H1 (cell line): ENCODE results near the gene DPM2. TPM values are rescaled to one million over a fixed set of nuclear protein-coding genes. Genes with fewer than 3 reads are reported as not detected.

Source experiments
- CTCF ChIA-PET: fragments of 300-600 bp; sonication (Branson Sonifier 250); formaldehyde crosslinking; loops from one replicate; lab custom pipeline; 2021; ENCODE audit not compliant: partially characterized antibody; lab: Charles Lee
- POLR2A ChIA-PET: fragments of 300-600 bp; sonication (Branson Sonifier 250); formaldehyde crosslinking; loops from one replicate; lab custom pipeline; 2021; ENCODE audit warnings: inconsistent platforms; ENCODE audit not compliant: partially characterized antibody; lab: Charles Lee
- DNase-seq, 2 experiments: peaks; one replicate each; pipeline versions ENCODE4 v3.0.0 to v3.0.0-alpha.2; 2010 to 2022; ENCODE audit warnings: low spot score in 2 of 2, low read depth in 1 of 2, mixed read lengths in 1 of 2
- FAIRE-seq: peaks from 2 replicates; lab custom pipeline; 2011; peaks lifted over from hg19 to GRCh38; lab: Jason Lieb, UNC
- H2AFZ ChIP-seq: 2 replicates; pipeline ENCODE4 v1.8.1; 2012; ENCODE audit warnings: low read length, inconsistent platforms
- H2AK5ac ChIP-seq: 2 replicates; pipeline ENCODE4 v1.6.1; 2013; ENCODE audit warnings: low read depth, low read length
- H2BK120ac ChIP-seq: replicated peaks from 2 replicates; pipeline ENCODE3; 2013; ENCODE audit warnings: low read depth, low read length, inconsistent platforms
- H2BK12ac ChIP-seq: 2 replicates; pipeline ENCODE4 v1.6.1; 2013; ENCODE audit warnings: low read depth, low read length
- H2BK15ac ChIP-seq: 2 replicates; pipeline ENCODE4 v1.6.1; 2013; ENCODE audit warnings: low read length
- H2BK20ac ChIP-seq: 2 replicates; pipeline ENCODE4 v1.6.1; 2013; ENCODE audit warnings: low read length
- H2BK5ac ChIP-seq: 2 replicates; pipeline ENCODE4 v1.6.1; 2013; ENCODE audit warnings: low read depth, low read length
- H3K14ac ChIP-seq: 2 replicates; pipeline ENCODE4 v1.6.1; 2013; ENCODE audit warnings: inconsistent platforms; ENCODE audit not compliant: insufficient read length
- H3K18ac ChIP-seq: 2 replicates; pipeline ENCODE4 v1.6.1; 2013; ENCODE audit warnings: low read length; ENCODE audit errors: extremely low read depth
- H3K23ac ChIP-seq: 2 replicates; pipeline ENCODE4 v1.6.1; 2013; ENCODE audit warnings: inconsistent platforms; ENCODE audit not compliant: insufficient read length
- H3K23me2 ChIP-seq: 2 replicates; pipeline ENCODE4 v1.6.1; 2013; ENCODE audit warnings: low read depth, low read length
- H3K27ac ChIP-seq: 2 replicates; pipeline ENCODE4 v1.6.1; 2011; ENCODE audit warnings: low read depth, low read length, inconsistent platforms
- H3K27me3 ChIP-seq, 4 experiments: replicated peaks in 1 of 4; 1 replicate in 1 of 4; 2 replicates in 3 of 4; pipeline versions ENCODE4 v1.6.1 to v1.8.1; 2011 to 2013; ENCODE audit warnings: low read length in 3 of 4, mild to moderate bottlenecking in 3 of 4, inconsistent platforms in 2 of 4, mixed read lengths in 2 of 4, moderate library complexity in 1 of 4; ENCODE audit not compliant: control insufficient read depth in 3 of 4, insufficient read depth in 3 of 4; ENCODE audit errors: extremely low read depth in 1 of 4
- H3K36me3 ChIP-seq, 4 experiments: 2 replicates each; pipeline versions ENCODE4 v1.6.1 to v1.8.1; 2011 to 2013; ENCODE audit warnings: mild to moderate bottlenecking in 4 of 4, low read length in 3 of 4, moderate library complexity in 2 of 4, control low read depth in 1 of 4, inconsistent platforms in 1 of 4; ENCODE audit not compliant: insufficient read depth in 4 of 4, control insufficient read depth in 2 of 4
- H3K4ac ChIP-seq: replicated peaks from 2 replicates; pipeline ENCODE3; 2013; ENCODE audit warnings: low read length, low read depth, mixed read lengths, inconsistent platforms; ENCODE audit not compliant: insufficient read length
- H3K4me1 ChIP-seq, 4 experiments: replicated peaks in 1 of 4; 1 replicate in 1 of 4; 2 replicates in 3 of 4; pipeline versions ENCODE4 v1.6.1 to v1.8.1; 2011 to 2013; ENCODE audit warnings: low read length in 3 of 4, inconsistent platforms in 2 of 4, mixed read lengths in 1 of 4; ENCODE audit not compliant: insufficient read depth in 4 of 4, control insufficient read depth in 3 of 4
- H3K4me2 ChIP-seq, 2 experiments: 2 replicates each; pipeline versions ENCODE4 v1.6.1 to v1.8.1; 2011 to 2013; ENCODE audit warnings: low read depth in 2 of 2, low read length in 2 of 2, control low read depth in 1 of 2, inconsistent platforms in 1 of 2, mild to moderate bottlenecking in 1 of 2; ENCODE audit not compliant: insufficient read depth in 1 of 2
- H3K4me3 ChIP-seq, 4 experiments: fragments of 200-600, 300-600 bp in 1 of 4; sonication (generic), shearing (Covaris generic), sonication (Bioruptor Twin) in 1 of 4; 2 replicates each; pipeline versions ENCODE4 v1.5.1 to v1.8.1; 2011 to 2016; ENCODE audit warnings: low read length in 4 of 4, low read depth in 3 of 4, control low read depth in 2 of 4, inconsistent platforms in 2 of 4, mild to moderate bottlenecking in 2 of 4, mixed read lengths in 1 of 4, moderate library complexity in 1 of 4; ENCODE audit not compliant: insufficient read depth in 2 of 4; ENCODE audit errors: extremely low read depth in 1 of 4
- H3K56ac ChIP-seq: replicated peaks from 2 replicates; pipeline ENCODE3; 2013; ENCODE audit warnings: low read depth, mild to moderate bottlenecking, mixed read lengths, low read length, inconsistent platforms; ENCODE audit not compliant: insufficient read length
- H3K79me1 ChIP-seq: 2 replicates; pipeline ENCODE4 v1.6.1; 2013; ENCODE audit warnings: low read depth, low read length, control low read depth
- H3K79me2 ChIP-seq, 2 experiments: 2 replicates each; pipeline versions ENCODE4 v1.6.1 to v1.8.1; 2012 to 2013; ENCODE audit warnings: low read length in 2 of 2, mild to moderate bottlenecking in 2 of 2, inconsistent platforms in 1 of 2; ENCODE audit not compliant: insufficient read depth in 2 of 2, control insufficient read depth in 1 of 2
- H3K9ac ChIP-seq, 4 experiments: replicated peaks in 1 of 4; 1 replicate in 1 of 4; 2 replicates in 3 of 4; pipeline versions ENCODE4 v1.6.1 to v1.8.1; 2011 to 2013; ENCODE audit warnings: low read depth in 3 of 4, low read length in 3 of 4, control low read depth in 2 of 4, mild to moderate bottlenecking in 2 of 4, moderate library complexity in 2 of 4, inconsistent platforms in 1 of 4; ENCODE audit errors: extremely low read depth in 1 of 4
- H3K9me3 ChIP-seq, 2 experiments: 2 replicates each; pipeline versions ENCODE4 v1.6.1 to v1.8.1; 2012 to 2013; ENCODE audit warnings: mild to moderate bottlenecking in 2 of 2, moderate library complexity in 2 of 2, control low read depth in 1 of 2, inconsistent platforms in 1 of 2, low read depth in 1 of 2, low read length in 1 of 2, mixed read lengths in 1 of 2; ENCODE audit not compliant: insufficient read depth in 2 of 2
- H4K20me1 ChIP-seq, 2 experiments: replicated peaks in 1 of 2; 2 replicates each; pipeline versions ENCODE3 to v1.8.1; 2011 to 2013; ENCODE audit warnings: inconsistent platforms in 2 of 2, low read length in 2 of 2, mild to moderate bottlenecking in 1 of 2; ENCODE audit not compliant: insufficient read depth in 2 of 2, control insufficient read depth in 1 of 2
- H4K5ac ChIP-seq: 2 replicates; pipeline ENCODE4 v1.6.1; 2013; ENCODE audit warnings: low read length, low read depth, mixed read lengths, inconsistent platforms; ENCODE audit not compliant: insufficient read length
- H4K8ac ChIP-seq: 2 replicates; pipeline ENCODE4 v1.8.0; 2013; ENCODE audit warnings: mild to moderate bottlenecking, moderate library complexity, low read length, inconsistent platforms; ENCODE audit not compliant: insufficient read depth; ENCODE audit errors: extremely low read depth
- H4K91ac ChIP-seq: replicated peaks from 2 replicates; pipeline ENCODE3; 2013; ENCODE audit warnings: low read length, mixed read lengths, inconsistent platforms; ENCODE audit not compliant: insufficient read length
- BRCA1 ChIP-seq: IDR thresholded peaks from 2 replicates; pipeline ENCODE4 v1.6.1; 2012; ENCODE audit warnings: low read depth, low read length, improper control_type of control experiment
- CBX8 ChIP-seq: fragments of 300-800, 300-1000 bp; sonication (generic); IDR thresholded peaks from 2 replicates; pipeline ENCODE4 v1.7.1; 2016; ENCODE audit warnings: low read depth, low read length, borderline replicate concordance
- EP300 ChIP-seq, 2 experiments: IDR thresholded peaks; 1 replicate in 1 of 2; 2 replicates in 1 of 2; pipeline ENCODE4 v1.6.1; 2011 to 2012; ENCODE audit warnings: low read depth in 2 of 2, low read length in 2 of 2, mild to moderate bottlenecking in 2 of 2, borderline replicate concordance in 1 of 2, inconsistent platforms in 1 of 2, moderate library complexity in 1 of 2
- EZH2 ChIP-seq: fragments of 200-600 bp; sonication (generic); IDR thresholded peaks from 2 replicates; pipeline ENCODE4 v1.7.1; 2012; ENCODE audit warnings: low read depth, mild to moderate bottlenecking, moderate library complexity, low read length, inconsistent platforms; ENCODE audit not compliant: severe bottlenecking
- RXRA ChIP-seq: IDR thresholded peaks from 2 replicates; pipeline ENCODE4 v1.6.1; 2011; ENCODE audit warnings: low read depth, mild to moderate bottlenecking, low read length, moderate library complexity; ENCODE audit not compliant: insufficient read depth
- TBP ChIP-seq: IDR thresholded peaks from 2 replicates; pipeline ENCODE4 v1.6.1; 2011; ENCODE audit warnings: low read depth, low read length, improper control_type of control experiment
- WGBS, 2 experiments: shearing (Covaris generic) in 1 of 2; methylation state at CpG; one replicate each; pipeline versions ENCODE4 v1.1.6 to v1.1.7; 2013 to 2015; ENCODE audit warnings: low lambda C conversion rate in 2 of 2, mixed read lengths in 2 of 2, inconsistent platforms in 1 of 2, low coverage in 1 of 2, missing lambda C conversion rate in 1 of 2; ENCODE audit not compliant: insufficient replicate concordance in 2 of 2, insufficient coverage in 1 of 2, insufficient read length in 1 of 2; ENCODE audit errors: extremely low coverage in 1 of 2, missing lambda C conversion rate in 1 of 2; 5-methylcytosine and 5-hydroxymethylcytosine counted together
- polyA plus RNA-seq, 7 experiments: library from polyadenylated mRNA; depleted of rRNA in 3 of 7; stranded (reverse) in 5 of 7; unstranded in 2 of 7; fragments of >200 nt in 5 of 7; fragments of 200-250 nt in 2 of 7; gene quantifications; 1 replicate in 5 of 7; 2 replicates in 1 of 7; 4 replicates in 1 of 7; pipeline versions ENCODE4 v1.2.1 to v1.2.3, GENCODE V29; 2011 to 2013; ENCODE audit warnings: missing spikeins in 2 of 7, mixed read lengths in 2 of 7
- total RNA-seq: library from RNA; stranded (reverse); fragmentation: NEBNext Ultra II Directional; extraction: Animal tissue kit (Norgen Biotek cat#: 25700); gene quantifications from 2 replicates; pipeline ENCODE4 v1.2.1, GENCODE V29; 2021
- TF ChIP-seq, protein P1 (sequence below), 3 experiments: IDR thresholded peaks; 1 replicate in 2 of 3; 2 replicates in 1 of 3; pipeline versions ENCODE4 v1.5.1 to v1.6.1; 2011; ENCODE audit warnings: low read length in 3 of 3, mild to moderate bottlenecking in 3 of 3, inconsistent platforms in 2 of 3, low read depth in 1 of 3, moderate library complexity in 1 of 3; ENCODE audit not compliant: insufficient read depth in 1 of 3; ENCODE audit errors: control extremely low read depth in 1 of 3
- TF ChIP-seq, protein P2 (sequence below): IDR thresholded peaks from 2 replicates; pipeline ENCODE4 v1.6.1; 2011; ENCODE audit warnings: low read depth, mild to moderate bottlenecking, low read length; ENCODE audit not compliant: insufficient read depth

DPM2 gene
- total and polyA plus RNA-seq, 2 of the 8 experiments (the other 6 are each of a cell fraction or from before 2014, with no cell fraction given), result 45.4 to 95.4 TPM

DNA sequence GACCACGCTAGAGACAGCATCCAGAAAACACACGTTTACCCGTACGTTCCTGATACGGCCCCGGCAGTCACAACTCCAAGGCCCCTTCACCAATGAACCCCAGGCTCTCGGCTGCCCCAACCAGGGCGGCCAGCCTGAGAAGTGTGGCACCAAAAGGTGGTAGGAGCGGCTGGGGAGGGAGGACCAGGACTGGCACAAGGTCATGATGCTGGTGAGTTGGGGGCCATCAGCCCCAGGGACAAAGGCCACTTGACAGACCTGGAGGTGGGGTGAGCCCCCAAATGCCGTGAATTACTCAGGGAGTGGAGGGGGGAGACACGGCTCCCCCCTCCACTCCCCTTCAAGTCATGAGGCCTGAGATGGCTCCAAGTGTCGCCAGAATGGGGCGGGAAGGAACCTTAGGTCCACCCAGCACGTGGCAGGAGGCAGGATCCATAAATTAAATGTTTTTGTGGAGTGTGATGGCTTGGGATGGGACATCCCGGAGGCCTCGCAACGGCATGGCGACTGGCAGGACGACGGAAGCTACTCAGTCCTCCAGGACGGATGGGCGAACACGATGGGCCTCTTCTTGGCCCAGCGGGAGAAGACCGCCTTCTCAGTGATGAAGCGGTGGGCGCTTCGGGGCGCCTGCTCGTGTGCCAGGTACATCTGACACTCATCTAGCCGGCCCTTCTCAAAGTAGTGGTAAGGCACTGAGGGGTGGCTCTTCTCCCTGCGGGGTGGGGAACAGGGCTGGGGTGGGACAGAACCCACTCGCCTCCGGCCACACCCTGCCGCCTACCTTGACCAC, 29.6 kb downstream of the DPM2 start:
- FAIRE-seq, result no peak
- Histone ChIP-seq H3K14ac (no peak overlapping the region), H2AK5ac (no peak overlapping the region), H3K79me1 (no peaks in the 10 kb centered on the region), H3K9me3 (no peaks in the 10 kb centered on the region), H2BK5ac (no peak overlapping the region), H2BK15ac (no peak overlapping the region), H3K36me3 (peaks cover 0 to 6% (median 0%) of the 10 kb centered on the region in 4 experiments; a peak in 1 of 8 replicates), H2BK12ac (no peak overlapping the region), H3K79me2 (no peaks in the 10 kb centered on the region), H3K23me2 (no peaks in the 10 kb centered on the region), H3K4me1 (peaks cover 3 to 21% (median 9%) of the 10 kb centered on the region in 4 experiments), H3K4ac (no peak overlapping the region), H3K4me3 (no peak overlapping the region), H3K56ac (no peak overlapping the region), H3K9ac (no peak overlapping the region), H2BK20ac (no peak overlapping the region), H3K27ac (no peak overlapping the region), H2AFZ (no peak overlapping the region), H4K5ac (no peak overlapping the region), H3K18ac (no peak overlapping the region), H3K4me2 (no peak overlapping the region), H3K27me3 (no peaks in the 10 kb centered on the region), H4K91ac (no peak overlapping the region), H3K23ac (no peak overlapping the region), H2BK120ac (no peak overlapping the region), H4K20me1 (peaks cover 0 to 1% of the 10 kb centered on the region in 2 experiments), H4K8ac (no peak overlapping the region)
- WGBS, 2 experiments, result 88% methylated on average over 30 of the region's 35 CpGs; no CpG with 5 or more reads in 1 of the 2 experiments
- DNase-seq, result no peak
- CTCF ChIA-PET, result interaction anchor here (0.9 to 2.7 kb wide), 4 partner anchors 9 to 38 kb away, joined by 3 to 14 read pairs (median 4); partner anchors contain the start of gene ST6GALNAC4
- POLR2A ChIA-PET, result interaction anchor here (1.8 kb wide), 1 partner anchor 11 kb away, joined by 8 read pairs; no protein-coding TSS in a partner anchor
- TF ChIP-seq, protein P1, sequence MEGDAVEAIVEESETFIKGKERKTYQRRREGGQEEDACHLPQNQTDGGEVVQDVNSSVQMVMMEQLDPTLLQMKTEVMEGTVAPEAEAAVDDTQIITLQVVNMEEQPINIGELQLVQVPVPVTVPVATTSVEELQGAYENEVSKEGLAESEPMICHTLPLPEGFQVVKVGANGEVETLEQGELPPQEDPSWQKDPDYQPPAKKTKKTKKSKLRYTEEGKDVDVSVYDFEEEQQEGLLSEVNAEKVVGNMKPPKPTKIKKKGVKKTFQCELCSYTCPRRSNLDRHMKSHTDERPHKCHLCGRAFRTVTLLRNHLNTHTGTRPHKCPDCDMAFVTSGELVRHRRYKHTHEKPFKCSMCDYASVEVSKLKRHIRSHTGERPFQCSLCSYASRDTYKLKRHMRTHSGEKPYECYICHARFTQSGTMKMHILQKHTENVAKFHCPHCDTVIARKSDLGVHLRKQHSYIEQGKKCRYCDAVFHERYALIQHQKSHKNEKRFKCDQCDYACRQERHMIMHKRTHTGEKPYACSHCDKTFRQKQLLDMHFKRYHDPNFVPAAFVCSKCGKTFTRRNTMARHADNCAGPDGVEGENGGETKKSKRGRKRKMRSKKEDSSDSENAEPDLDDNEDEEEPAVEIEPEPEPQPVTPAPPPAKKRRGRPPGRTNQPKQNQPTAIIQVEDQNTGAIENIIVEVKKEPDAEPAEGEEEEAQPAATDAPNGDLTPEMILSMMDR (IDR thresholded peaks at IDR 0.05; ENCODE audit: control extremely low read depth in 1 of 3, insufficient read depth in 1 of 3, low read depth in 1 of 3, low read length in 3 of 3), result no peak
- TF ChIP-seq EP300 (IDR thresholded peaks at IDR 0.05; ENCODE audit: borderline replicate concordance in 1 of 2, low read depth in 2 of 2, low read length in 2 of 2) (no peak), EZH2 (no peak), BRCA1 (no peak), TBP (no peak), CBX8 (no peak), RXRA (no peak)
- TF ChIP-seq, protein P2, sequence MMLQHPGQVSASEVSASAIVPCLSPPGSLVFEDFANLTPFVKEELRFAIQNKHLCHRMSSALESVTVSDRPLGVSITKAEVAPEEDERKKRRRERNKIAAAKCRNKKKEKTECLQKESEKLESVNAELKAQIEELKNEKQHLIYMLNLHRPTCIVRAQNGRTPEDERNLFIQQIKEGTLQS, result no peak
